HK-2 (cell line): ENCODE results near the gene TFB2M.

ENCODE experiments used
- DNase-seq: peaks from one replicate; pipeline ENCODE4 v3.0.0-alpha.2; 2018; ENCODE audit not compliant: unreplicated experiment

TFB2M gene

GRCh38 chr1:246554201-246554600, 11.9 kb downstream of the TFB2M start:
- no peak for DNase-seq

GRCh38 chr1:246552110-246552509, 14.0 kb downstream of the TFB2M start:
- DNase-seq = no peak

DNA sequence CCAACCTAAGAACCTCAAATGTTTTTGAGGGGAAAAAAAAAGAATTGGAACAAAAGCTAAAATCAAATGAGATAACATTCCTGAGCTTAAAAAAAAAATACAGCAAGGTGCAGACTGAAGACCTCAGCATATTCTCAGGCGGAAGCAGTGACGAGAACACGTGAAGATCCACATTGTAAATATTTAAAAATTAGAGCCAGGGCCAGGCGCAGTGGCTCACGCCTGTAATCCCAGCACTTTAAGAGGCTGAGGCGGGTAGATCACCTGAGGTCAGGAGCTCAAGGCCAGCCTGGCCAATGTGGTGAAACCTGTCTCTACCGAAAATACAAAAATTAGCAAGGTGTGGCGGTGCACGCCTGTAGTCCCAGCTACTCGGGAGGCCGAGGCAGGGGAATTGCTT, 15.7 kb downstream of the TFB2M start:
- no peak for DNase-seq

DNA sequence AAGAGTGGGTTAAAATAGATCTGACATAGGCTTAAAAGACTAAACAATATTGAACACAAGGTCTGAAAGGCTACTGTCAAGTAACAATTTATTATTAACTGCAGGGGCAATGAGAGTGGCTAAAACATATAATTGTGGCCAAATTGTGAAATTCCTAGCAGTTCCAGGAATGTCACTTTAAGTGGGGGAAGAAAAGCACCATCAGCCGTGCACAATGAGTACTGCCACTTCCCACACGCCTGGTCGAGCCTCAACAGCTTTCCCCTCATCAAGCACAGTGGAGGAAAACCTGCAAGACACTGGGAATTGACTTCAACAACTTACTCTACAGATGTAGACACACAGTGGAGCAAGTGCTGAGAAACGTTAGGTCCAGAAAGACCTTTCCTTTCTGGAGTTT, 16.4 kb downstream of the TFB2M start:
- no peak for DNase-seq

DNA sequence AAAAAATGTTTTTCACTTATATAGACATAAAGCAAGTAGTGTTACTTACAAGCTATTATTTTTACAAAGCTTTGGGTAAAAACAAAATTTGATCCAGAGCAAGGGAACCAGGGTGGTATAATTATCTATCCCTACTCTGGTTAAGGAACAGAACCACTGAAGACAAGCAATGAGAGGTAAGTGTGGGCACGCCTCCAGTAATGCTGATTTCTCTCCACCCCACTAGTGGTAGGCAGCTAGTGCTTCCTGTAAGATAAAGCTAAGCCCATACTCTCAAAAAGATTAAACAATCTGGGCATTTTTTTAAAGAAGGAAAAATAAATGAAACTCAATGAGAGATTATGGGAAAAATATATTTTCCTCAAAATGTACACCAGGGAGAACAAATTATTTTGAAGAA, 22.1 kb downstream of the TFB2M start:
- DNase-seq = no peak

DNA sequence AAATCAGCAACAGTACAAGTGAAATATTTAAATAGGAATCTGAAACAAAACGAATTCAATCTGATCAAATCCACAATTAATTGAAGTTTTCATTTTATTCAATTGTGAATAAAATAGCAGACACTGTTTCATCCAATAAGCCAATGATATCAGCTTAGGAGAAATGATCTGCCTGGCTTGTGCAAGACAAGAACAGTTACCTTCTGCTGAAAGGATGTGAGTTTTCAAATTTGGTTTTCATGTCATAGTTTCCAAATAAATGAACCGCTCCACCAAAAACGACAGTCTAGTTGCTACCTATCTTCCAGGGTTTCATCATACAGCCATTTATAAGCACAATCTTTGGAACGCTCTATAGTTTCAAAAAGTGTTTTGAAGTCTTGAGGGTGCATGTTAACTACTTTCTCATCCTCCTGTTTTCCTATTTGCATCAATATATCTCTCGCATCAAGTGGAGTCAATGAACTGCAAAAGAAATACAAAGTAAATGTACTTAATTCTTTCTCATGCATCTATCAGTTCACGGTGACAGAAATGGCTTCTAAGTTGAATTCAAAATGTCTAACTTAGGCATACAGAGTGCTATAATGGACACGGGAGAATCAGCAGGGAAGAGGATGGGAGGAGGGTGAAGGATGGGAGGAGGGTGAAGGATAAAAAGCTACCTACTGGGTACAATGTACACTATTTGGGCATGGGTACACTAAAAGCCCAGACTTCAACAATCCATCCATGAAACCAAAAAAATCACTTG, 25.1 kb downstream of the TFB2M start:
- no peak for DNase-seq

DNA sequence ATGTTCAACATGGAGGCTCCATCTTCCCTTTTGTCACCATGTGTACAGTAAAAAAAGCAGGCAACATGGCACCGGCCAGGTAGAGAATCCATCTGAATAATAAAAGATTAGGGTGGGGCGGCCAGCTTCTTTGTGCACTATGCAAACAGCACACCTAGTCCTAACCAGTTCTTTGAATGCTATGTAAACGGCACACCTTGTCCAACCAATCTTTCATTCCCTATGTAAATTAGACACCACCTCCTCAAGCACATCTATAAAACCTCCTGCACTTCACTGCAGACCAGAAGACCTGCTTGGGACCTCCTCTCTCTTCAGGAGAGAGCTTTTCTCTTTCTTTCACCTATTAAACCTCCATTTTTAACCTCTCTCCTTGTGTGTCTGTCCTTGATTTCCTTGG, 28.2 kb downstream of the TFB2M start:
- DNase-seq = no peak

DNA sequence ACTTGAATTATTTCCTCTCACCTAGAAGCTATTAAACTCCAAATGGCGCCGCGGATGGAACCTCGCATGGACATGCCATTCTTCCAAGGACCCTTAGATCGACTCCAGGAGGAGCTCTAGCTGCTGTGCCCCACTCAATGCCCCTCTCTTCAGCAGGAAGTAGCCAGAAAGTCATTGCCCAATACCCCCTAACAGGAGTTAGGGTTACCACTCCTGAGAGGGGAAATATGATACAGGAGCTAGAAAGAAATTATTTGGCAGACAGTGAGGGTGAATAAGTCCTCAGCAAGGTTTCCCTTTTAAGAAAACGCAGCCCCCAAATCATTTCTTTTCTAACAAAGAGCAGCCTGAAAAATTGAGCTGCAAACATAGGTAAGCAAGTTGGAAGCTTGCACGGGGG, 28.6 kb downstream of the TFB2M start:
- no peak for DNase-seq

- no peak for DNase-seq
These were observed 31.9 kb downstream of the TFB2M start for GRCh38 chr1:246534114-246534513.

DNA sequence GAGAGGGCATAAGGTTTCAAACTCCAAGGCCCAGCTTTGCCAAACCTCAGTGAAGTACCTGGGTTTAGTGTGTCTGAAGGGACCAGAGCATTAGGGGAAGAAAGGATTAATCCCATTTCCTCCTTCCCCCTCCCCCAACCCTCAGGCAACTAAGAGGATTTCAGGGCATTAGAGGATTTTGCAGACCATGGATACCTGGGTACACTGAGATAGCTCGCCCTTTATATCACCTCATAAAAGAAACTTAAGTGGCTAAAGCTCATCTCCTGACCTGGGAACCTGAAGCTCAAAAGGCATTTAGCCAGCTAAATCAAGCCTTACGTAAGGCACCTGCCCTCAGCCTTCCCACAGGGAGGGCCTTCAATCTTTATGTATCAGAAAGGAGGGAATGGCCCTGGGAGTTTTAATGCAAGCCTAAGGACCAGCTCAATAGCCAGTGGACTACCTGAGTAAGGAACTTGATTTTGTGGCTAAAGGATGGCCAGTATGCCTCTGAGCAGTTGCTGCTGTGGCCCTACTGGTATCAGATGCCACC, 32.6 kb downstream of the TFB2M start:
- no peak for DNase-seq

DNA sequence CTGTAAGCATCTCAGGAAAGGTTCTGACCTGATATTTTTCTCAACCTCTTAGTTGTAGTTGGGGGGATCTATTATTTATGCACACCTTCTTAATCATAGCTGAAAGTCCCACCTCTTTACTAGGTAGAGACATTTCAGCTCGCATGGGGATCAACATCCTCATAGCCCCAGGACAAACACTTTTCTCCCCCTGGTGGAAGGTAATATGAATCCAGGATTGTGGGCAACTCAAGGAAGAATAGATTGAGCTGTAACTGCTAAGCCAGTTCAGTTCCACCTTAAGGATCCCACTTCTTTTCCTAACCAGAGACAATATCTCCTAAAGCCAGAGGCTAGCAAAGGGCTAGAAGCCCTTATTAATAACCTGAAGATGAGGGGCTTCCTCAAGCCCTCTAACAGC, 33.5 kb downstream of the TFB2M start:
- no peak for DNase-seq

- DNase-seq = no peak
These were observed 35.6 kb downstream of the TFB2M start for GRCh38 chr1:246530482-246530881.

DNA sequence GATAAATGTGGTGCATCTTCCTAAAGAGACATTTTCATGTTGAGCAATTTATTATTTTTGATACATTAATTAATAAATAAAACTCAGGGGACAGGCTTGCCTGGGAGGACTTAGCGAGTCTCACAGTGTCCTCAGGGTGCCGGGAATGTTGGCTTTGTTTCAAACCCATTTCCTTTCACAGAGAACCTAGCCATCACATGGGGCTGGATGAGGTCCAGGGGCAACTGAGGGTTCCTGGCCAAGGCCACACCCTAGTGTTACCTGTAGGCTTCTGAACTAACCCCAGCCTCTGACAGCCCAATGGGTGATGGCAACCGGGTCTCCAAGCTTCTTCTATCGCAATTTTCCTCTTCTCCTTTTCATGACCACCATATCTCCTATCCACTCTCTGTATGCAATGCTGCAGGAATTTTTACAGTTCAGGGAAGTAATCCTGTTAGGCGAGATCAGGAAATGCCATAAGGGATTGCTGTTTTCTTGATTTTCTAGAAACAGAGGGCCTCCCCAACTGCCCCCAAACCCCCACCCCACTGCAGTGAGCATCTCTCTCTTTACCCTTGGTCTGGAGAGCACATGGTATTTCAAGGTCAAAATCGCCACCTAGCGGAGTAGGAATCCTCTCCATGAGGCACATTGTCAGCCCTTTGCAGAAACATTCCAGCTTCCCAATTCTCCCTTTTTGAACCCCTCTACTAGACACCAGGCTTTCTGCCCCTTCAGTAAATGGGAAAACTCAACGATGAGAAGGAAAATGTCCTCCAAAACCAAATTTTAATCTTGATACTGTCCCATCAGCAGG, 36.9 kb downstream of the TFB2M start:
- DNase-seq = no peak

DNA sequence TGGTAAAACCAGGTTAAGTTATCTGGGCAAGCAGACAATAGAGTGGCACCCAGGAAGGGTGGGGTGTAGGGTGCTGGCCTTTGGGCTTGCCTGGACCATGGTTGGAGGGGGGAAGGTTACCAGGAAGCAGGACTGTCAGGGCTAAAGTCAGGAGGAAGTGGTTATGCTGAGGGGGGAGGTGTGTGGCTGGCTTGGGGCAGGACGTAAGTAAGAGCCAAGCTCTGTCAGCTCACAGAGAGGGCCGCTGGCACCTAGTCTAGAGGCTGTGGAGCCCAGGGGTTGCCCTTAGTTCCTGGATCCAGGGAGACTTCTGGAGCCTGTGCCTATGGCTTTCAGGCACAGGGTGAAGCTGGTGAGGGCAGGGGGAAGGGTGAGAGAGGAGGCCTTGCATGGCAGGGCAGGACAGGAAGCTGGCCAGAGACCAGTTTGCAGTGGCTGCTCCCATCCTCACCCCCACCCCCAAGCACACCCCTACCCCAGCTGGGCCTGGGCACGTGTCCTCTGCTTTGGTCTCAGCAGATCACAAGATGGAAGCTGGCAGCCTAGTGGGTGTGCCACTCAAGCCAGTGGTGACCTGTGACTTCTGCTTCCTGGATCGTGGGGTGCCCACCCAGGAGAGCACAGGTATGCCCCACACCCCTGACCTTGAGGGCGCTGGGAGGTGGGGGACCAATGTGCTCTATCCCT, 38.5 kb downstream of the TFB2M start:
- DNase-seq = peak; percentile 21

- no peak for DNase-seq
These were observed 39.1 kb downstream of the TFB2M start for GRCh38 chr1:246526915-246527314.

- no peak for DNase-seq
These were observed 39.7 kb downstream of the TFB2M start for GRCh38 chr1:246526380-246526779.

GRCh38 chr1:246519514-246519913, 46.5 kb downstream of the TFB2M start:
- DNase-seq = no peak

- no peak for DNase-seq
These were observed 47.4 kb downstream of the TFB2M start for GRCh38 chr1:246518456-246519205.

DNA sequence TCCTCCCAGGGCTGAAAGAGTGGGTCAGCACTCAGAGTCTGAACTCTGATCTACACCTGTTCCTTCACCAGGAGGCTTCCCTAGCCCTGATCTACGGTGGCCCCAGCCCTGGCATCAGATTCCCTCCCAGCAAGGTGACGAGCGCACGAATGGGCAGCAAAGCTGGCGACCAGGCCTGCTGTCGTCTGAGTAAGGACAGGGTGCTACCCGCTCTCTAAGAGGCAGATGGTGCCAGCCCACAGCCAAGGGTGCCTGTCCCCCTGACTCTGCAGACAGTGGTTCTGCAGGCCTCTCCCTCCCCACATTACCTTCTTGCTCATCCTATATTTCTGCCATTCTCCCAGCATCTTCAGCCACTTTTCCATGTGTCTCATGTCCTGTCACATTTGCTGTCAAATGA, 48.7 kb downstream of the TFB2M start:
- no peak for DNase-seq

DNA sequence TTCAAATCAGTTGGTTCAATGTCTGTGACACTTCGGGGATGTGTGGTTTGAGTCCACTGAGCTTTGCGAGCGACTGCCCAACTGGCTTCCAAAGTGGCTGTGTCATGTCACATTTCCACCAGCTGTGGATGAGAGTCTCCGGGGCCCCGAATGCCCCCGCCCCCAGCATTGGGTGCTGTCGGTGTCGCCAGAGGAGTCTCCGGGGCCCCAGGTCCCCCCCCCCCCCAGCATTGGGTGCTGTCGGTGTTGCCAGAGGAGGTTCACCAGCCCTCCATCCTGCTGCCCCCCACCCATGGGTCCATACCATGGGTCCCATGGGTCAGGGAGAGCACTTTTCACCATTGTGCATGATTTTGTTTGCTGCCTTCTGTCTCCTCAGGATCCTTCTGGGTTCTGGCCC, 49.9 kb downstream of the TFB2M start:
- no peak for DNase-seq

- DNase-seq = no peak
These were observed 50.6 kb downstream of the TFB2M start for GRCh38 chr1:246515390-246516005.
